Activated CD4-positive, alpha-beta T cell treated with anti-CD3 and anti-CD28 coated beads, Interleukin-2, amount 50 U/mL, for 4 hours (primary cell): ENCODE data around the gene DAB2IP.

ENCODE experiments used
- DNase-seq, 2 experiments: peaks; one replicate each; pipeline ENCODE4 v3.0.0-alpha.2; 2020

Gene DAB2IP

DNA sequence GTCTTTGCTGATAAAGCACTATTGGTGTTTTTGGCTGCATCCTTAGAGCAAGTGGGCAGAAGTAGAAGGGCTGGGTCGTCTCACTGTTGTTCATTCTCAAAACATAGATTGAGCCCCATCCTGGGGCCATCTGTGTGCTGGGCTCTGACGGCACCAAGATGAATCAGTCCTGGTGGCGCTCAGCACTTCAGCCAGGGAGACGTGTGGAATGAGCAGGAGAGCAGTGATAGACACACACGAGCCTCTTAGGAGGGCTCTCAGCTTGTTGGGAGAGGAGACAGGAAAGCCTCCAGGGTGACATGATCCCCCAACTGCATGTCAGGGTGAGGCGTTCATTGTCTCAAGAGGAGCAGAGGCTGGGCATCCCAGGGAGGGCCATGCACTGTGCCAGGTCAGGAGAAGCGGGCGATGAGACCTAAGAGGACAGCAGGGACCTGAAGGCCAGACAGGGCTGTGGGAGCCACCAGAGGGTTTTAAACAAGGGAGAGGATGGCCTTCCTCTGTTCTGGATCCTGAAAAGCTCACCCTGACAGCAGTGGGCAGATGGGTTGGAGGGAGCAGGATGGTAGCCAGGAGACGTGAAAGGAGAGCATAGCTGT lies 115.8 kb downstream of the DAB2IP start:
- no peak for DNase-seq

DNA sequence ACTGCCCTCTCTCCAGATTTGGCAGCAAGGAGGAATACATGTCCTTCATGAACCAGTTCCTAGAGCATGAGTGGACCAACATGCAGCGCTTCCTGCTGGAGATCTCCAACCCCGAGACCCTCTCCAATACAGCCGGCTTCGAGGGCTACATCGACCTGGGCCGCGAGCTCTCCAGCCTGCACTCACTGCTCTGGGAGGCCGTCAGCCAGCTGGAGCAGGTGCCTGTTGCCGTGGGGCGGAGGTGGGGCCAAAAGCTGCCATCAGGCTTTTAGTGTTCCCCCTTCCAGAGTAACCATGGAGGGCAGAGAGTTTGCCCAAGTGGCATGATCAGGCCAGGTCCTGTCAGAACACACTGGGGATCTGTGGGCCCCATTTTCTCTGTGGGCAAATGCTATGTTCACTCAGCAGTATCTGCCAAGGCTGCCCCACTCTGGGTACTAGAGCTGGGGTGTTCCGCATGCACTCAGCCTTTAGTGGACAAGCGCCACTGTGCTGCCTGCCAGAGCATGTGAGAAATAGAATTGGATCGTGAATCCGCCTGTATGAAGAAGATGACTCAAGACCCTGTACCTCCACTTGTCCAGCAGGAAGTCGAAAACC lies 117.1 kb downstream of the DAB2IP start:
- no peak for DNase-seq

DNA sequence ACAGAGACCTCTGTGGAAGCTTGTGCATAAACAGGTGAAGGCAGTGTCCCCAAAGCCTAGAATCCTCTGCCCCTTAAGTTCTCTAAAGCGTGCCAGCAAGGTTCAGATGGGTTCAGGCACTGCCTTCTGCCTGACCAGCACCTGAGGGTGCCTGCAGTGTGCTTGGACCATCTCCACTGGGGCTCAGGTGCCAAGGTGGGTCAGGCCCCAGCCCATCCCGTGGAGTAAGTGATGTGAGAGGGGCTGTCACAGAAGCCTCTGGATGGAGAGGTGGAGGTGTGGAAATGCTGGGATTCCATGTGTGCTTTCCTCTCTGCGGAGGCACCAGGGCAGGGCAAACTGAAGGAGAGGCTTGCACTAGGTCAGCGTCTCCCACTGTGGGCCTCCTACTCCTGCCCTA lies 118.5 kb downstream of the DAB2IP start:
- no peak for DNase-seq

DNA sequence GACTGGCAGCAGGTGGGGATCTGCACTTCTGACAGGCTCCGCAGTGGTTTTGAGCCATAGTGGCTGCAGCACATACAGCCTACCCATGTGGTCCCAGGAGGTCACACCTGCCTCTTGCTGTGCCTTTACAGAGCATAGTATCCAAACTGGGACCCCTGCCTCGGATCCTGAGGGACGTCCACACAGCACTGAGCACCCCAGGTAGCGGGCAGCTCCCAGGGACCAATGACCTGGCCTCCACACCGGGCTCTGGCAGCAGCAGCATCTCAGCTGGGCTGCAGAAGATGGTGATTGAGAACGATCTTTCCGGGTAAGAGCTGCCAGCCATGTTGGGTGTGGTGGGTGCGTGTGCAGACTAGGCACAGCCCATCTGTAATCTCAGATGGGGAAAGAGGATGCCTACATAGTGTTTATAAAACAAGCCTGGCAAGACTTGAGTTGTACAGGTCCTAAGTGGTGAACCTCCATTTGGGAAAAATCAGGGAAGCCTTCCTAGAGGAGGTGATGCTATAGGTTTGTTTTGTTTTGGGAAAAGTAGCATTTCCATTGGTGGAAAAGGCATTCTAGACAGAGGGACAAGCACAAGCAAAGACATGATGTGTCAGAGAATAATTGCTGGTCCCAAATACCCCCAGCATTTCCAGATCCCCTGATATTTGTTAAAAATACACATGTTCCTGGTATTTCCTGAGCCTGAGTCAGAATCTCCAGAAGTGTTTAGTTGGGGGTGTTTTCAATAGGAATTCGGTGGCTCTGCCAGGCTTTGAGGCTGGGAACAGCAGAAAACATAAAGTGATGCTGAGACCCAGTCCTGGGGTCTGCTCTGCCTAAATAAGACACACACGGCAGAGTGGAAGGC lies 119.2 kb downstream of the DAB2IP start:
- DNase-seq: no peak

DNA sequence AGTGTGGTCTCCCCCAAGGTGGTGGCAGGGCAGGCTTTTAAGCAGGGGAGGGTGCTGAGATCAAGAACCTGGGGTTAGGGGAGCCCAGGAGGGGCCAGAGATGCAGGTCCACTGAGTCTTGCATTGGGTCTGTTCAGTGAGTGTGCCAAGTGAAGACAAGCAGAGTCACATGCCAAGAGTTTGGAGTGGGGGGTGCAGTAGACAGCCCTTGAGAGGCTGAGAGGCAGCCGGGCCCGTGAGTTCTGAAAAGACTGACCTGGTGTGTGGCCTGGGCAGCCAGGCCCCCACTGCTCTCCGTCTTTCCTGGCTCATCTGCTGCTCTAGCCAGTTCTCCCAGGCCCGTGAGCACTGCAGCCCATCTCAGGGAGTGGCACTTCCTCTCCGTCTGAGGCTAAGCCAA lies 120.0 kb downstream of the DAB2IP start:
- no peak for DNase-seq

DNA sequence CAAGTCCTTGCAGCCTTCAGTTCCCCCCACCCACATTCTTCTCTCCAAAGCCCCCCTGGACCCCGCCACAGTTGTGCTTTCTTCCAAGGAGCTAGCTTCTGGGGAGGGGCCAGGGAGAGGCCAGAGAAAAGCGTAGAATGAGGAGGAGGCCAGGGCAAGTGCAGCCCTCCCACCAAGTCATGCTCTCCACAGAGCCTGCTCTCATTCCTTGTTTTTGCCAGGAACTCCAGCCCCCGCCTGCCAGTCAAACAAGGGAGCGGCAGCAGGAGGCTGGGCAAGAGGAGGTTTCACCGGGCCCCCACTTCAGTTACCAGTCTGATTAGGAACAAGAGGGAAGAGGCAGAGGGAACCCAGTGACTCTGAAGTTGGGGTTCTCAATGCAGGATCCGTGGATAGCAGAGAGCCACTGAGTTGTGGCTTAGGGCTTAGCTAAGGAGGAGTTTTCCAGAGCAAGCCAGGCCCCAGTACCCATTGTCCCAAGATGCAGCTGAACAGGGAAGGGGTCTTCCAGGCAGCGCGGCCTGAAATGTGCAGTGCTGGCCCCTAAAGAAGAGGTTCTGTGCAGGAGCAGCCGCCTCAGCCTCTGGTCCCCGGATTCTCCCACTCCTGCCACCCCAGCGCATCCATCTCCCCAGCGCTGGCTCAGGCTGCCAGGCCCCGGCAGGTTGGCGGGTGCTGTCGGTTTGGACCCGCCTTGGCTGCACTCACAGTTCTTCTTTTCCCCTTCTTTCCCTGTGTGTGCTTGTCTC lies 120.6 kb downstream of the DAB2IP start:
- DNase-seq: no peak

DNA sequence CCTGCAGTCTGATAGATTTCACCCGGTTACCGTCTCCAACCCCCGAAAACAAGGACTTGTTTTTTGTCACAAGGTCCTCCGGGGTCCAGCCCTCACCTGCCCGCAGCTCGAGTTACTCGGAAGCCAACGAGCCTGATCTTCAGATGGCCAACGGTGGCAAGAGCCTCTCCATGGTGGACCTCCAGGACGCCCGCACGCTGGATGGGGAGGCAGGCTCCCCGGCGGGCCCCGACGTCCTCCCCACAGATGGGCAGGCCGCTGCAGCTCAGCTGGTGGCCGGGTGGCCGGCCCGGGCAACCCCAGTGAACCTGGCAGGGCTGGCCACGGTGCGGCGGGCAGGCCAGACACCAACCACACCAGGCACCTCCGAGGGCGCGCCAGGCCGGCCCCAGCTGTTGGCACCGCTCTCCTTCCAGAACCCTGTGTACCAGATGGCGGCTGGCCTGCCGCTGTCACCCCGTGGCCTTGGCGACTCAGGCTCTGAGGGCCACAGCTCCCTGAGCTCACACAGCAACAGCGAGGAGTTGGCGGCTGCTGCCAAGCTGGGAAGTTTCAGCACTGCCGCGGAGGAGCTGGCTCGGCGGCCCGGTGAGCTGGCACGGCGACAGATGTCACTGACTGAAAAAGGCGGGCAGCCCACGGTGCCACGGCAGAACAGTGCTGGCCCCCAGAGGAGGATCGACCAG lies 121.3 kb downstream of the DAB2IP start:
- no peak for DNase-seq

DNA sequence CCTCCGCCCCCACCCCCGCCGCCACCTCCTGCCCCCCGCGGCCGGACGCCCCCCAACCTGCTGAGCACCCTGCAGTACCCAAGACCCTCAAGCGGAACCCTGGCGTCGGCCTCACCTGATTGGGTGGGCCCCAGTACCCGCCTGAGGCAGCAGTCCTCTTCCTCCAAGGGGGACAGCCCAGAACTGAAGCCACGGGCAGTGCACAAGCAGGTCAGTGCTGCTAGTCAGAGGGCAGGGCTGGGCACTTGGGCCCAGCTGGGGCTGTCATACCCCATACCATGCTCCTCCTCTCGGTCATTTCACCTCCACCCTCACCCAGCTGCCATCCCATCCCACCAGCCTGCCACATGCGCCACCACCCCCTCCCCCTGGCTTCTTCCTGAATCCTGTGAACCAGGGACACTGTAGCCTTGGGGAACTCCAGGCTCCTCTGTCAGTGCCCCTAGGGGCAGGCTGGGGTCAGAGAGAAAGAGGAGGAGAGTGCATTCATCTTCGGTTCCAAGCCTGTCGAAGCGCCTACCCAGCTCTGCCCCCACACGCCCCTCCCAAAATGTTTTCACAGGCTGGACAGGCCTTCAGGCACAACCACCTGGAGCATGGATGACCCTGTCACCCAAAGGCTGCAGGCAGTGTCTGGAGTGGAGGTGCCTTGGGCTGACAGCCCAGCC lies 122.0 kb downstream of the DAB2IP start:
- no peak for DNase-seq

DNA sequence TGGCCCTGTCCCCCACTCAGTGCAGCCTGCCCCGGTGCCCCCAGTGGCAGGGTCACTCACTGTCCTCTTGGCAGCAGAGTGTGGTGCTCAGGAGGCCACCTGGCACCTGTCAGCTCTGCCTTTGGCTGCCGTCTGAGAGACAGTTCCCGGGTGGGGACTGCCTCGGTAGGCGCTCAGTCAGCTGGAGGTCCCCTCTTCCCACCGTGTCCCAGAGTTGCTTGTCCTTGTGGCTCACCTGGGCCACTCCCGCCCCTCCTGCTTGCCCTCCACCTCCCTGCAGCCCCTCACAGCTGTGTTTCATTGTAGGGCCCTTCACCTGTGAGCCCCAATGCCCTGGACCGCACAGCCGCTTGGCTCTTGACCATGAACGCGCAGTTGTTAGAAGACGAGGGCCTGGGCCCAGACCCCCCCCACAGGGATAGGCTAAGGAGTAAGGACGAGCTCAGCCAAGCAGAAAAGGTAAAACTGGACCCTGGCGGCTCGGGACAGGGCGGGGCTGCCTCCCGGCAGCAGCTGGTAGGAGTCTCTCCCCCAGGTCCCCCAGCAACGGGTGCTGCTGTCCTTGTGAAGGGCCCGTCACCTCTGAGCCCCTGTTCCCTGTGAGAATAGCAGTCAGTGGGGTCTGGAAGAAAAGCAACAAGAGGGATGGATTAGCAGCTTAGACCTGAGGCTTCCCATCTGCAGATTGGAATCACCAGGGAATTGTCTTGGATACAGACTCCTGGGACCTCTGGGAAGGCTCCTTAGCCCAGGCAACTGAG lies 122.7 kb downstream of the DAB2IP start:
- DNase-seq: no peak

DNA sequence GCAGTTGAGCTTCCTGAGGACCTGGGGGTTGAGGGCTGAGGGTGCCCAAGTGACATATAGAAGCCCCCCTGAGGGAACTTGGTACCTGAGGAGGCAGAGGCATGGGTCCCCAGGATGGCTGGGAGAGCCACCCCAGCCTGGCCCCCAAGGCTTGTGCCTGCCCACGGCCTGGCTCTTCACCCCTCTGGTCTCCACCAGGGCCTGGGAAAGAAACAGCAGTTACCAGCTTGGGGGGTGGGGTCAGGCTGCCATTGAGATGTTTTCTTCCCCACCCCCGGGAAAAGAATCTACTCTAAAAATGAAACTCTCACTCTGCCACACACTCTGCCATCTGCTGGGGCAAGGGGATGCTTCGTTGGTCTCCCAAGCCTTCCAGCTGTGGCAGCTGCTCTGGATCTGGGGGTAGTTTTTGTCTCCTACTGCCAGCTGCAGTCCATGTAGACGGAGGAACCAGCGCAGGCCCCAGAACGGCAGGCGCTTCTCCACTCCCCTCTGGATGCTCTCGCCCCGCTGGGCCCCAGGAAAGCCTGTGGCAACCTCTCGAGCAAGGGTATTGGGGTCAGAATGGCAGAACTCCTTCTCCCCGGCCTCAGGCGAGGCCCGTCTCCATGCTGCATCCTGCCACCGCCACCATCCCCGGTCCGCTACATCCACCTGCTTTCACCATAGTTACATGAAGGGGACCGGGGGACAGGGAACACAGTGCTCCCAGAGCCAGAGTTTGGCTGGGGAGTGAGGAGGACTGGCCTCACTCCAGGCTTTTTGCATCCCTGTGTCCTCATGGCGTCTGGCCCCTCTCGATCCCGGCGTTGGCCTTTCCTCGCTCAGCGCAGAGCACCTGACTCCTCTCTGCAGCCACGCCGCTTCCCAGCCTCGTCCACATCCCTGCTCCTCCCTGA lies 123.5 kb downstream of the DAB2IP start:
- DNase-seq: no peak

DNA sequence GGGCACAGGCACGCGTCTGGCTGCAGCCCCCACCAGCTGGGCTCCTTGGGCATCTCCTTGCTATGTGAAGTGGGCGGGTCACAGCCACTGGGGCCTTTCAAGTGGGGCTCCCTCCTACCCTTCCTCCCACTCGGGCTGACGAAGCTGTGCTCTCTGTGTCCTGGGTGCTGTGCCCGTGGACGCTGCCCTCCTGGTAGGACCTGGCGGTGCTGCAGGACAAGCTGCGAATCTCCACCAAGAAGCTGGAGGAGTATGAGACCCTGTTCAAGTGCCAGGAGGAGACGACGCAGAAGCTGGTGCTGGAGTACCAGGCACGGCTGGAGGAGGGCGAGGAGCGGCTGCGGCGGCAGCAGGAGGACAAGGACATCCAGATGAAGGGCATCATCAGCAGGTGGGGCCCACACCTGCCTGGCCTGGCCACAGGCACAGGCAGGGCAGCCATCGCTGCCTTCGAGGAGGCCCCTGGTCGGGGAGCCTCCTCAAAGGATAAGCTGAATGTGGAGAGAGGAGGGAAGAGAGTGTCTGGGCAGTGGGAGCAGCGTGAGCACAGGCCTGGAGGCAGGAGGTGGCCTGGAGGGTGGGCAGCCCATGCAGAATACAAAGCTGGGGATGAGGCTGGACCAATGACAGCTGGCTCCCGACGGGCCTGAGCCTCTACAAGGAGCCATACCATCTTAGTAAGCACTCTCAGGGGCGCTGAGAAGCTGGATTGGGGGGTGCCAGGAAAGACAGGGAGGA lies 124.7 kb downstream of the DAB2IP start:
- DNase-seq: no peak

DNA sequence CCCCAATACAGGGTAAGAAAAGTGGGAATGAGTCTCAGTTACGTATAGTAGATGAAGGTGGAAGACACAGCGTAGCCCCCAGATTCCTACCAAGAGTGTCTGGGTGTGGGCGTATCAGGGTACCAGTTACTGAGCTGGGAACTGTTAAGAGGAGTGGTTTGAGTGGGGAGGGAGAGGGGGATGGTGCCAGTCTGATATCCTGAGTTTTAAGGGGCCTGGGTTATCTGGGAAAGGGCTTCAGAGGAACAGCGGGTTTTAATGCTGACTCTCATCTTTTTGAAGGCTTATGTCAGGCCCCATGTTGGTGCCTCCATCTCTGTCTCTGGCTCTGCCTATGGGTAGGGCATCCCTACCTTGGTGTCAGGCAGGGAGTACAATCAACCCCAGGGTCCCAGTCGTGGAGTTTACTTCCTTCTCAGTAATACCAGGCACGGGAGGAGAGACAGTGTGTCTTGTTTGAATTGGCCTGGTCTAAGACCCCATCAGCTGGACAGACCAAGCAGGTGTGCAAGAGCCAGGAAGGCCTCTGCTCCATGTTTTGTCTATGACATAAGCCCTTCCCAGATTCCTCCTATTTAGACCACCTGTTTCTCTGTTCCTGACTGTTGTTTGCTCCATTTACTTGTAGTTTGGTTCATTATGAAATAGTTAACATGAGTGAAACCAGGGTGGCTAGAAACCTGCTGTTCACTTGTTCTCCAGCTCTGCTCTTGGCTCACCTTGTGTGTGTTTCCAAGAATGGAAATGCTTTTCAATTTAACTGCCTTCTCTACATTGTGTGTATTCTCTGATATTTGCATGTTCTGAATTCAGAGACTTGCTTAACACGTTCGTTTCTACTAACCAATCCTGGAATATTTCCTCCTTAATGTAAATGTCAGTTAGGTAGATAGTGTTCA lies 125.6 kb downstream of the DAB2IP start:
- no peak for DNase-seq

DNA sequence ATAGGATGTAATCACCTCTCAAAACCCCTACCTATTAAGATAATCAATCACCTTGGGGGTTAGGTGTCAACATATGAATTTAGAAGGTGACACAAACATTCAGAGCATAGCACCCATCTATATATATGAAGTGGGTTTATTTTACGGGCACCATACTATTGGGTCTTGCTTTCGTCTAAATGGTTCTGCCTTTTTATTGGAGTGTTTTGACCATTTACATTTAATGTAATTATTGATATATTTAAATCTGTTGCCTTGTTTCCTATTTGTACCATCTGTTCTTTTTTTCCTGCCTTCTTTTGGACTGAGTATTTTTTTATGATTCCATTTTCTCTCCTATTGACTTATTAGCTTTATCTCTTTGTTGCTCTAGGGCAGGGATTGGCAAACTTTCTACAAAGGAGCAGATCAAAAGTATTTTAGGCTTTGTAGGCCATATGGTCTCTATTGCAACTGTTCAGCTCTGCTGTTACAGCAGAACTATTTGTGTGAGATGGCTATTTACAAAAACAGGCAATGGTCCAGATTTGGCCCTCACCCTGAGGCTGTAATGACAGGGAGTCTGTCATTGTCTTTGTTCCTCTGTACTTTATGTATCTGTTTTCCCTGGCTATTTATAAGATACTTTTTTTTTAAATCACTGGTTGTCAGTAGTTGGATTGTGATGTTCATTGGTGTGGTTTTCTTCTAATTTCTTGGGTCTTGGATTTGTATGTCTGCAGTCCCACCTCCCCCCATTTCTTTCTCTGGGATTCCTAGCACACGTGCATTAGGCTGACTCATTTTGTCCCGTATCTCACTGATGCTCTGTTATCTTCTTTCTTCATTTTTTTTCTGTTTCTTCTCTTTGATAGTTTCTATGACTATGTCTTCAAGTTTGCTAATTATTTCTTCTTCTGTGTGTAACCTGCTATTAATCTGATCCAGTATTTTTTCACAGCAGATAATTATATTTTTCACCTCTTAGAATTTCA lies 127.1 kb downstream of the DAB2IP start:
- DNase-seq: no peak

DNA sequence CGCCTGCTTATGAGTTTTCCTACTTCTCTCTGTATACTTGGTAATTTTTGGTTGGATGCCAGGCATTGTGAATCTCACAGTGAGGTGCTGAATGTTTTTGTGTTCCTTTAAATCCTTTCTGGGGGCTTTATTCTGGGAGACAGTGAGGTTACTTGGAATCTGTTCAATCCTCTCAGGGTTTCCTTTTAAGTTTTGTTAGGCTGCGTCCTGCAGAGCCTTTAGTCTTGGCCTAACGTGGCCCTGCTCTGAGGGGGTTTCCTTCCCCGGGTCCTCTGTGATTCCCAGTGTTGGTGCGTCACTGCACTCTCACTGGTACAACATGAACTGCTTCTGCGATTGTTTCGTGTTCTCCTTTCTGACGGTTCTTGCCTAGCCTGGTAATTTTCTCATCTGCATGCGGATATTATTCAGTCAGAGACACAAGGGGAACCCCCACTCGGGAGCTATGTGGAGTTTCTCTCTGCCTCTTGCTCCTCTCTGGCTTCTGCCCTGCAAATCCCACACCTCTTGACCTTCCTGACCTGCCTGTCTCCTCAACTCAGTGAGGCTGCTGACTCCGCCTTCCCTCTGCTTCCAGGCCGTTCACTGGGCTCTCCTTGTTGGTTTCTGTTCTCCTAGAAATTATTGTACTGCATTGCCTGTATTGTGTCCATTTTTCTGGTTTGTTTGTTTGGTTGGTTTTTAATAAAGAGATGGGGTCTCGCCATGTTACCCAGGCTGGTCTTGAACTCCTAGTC lies 128.1 kb downstream of the DAB2IP start:
- DNase-seq: no peak

DNA sequence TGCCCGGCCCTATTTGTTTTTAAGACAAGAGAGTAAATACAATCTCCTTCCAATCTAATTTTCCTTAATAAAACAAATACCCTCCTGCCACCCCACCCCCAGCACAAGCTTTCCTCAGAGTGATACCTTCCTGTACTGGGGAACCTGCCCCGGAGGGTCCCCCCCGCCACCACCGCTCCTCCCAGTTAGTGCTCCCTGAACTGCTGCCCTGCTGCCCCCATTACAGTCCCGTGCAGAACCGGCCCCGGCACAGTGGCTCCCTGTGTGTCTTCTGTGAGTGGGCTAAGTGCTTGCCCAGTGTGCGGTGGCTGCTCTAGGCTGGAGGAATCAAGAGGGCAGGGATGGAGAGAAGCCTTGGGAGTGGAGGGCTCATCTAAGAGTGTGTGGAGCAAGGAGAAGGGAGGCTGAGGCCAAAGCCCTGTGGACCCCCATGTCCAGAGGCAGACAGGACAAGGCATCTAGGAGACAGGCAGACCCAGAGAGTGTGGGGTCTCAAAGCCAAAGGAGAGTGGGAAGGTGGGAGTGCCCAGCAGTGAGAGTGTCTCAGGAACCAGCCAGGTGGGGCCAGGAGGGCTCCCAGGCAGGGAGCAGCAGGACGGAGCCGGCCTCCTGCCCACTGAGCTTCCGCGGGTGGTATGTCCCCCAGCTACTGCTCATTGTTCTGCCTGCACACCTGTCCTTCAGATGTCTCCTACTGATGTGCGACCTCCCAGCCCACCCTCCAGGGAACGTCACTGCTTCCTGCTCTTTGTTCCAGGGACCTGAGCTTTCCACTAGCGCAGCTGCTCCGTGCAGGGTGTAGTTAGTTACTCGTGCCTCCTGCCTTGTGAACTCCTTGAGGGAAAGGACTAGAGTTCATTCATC lies 129.0 kb downstream of the DAB2IP start:
- no peak for DNase-seq

DNA sequence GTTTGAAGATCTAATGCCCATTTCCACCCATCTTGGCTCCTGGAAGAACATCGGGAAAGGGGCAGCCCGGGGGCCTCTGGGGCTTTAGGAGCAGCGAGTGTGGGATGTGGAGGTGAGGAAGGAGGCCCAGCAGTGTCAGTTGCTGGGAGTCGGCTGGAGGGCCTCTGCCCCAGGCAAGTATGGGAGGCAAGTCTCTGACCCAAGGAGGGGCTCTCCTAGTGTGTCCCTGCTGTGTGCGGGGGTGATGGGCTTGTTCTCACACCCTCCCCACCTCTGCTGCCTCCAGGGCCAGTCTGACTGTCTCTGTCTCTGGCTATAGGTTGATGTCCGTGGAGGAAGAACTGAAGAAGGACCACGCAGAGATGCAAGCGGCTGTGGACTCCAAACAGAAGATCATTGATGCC lies 129.7 kb downstream of the DAB2IP start:
- no peak for DNase-seq
